Omental fat pad (tissue), 4 donors: Measurements from ENCODE around the gene RPL38. TPM values are rescaled to one million over a fixed set of nuclear protein-coding genes. Genes with fewer than 3 reads are reported as not detected.

ENCODE experiments used
- ATAC-seq: fragments of 150-250 bp; one replicate; pipeline ENCODE4 v1.9.1; 2016; ENCODE audit warnings: mild to moderate bottlenecking, moderate library complexity; ENCODE audit not compliant: low FRiP score
- DNase-seq: peaks from one replicate; pipeline ENCODE4 v3.0.0-alpha.2; 2019; ENCODE audit warnings: low spot score
- CTCF ChIP-seq, 3 donors: fragments of 450-650 bp; IDR thresholded peaks; one replicate each; pipeline ENCODE4 v1.5.1; 2016 to 2017; ENCODE audit warnings: antibody characterized with exemption in 3 of 3, mild to moderate bottlenecking in 3 of 3, moderate library complexity in 2 of 3
- total RNA-seq, 4 donors: library from RNA; depleted of rRNA; stranded (reverse); fragments of >200 nt; gene quantifications; one replicate each; pipeline ENCODE4 v1.1.0, GENCODE V29; 2016

RPL38 gene
- total RNA-seq, 4 donors from 2014 or later, result 333 to 392 (median 362) TPM

- no peak for DNase-seq
- ATAC-seq, result no peak
- TF ChIP-seq CTCF (IDR thresholded peaks at IDR 0.05), result no peak
Observed at GRCh38 chr17:74218436-74218835, 15.0 kb downstream of the RPL38 start.

GRCh38 chr17:74219576-74220133 lies 16.2 kb downstream of the RPL38 start:
- DNase-seq, result no peak
- no peak for TF ChIP-seq CTCF (IDR thresholded peaks at IDR 0.05)
- no peak for ATAC-seq

- TF ChIP-seq CTCF (IDR thresholded peaks at IDR 0.05), result no peak
- DNase-seq (no peak), ATAC-seq (no peak)
Observed at GRCh38 chr17:74220219-74220618, 16.7 kb downstream of the RPL38 start.

GRCh38 chr17:74220946-74221818 lies 17.7 kb downstream of the RPL38 start:
- no peak for TF ChIP-seq CTCF (IDR thresholded peaks at IDR 0.05)
- ATAC-seq (no peak), DNase-seq (no peak)

GRCh38 chr17:74222399-74222798 lies 18.9 kb downstream of the RPL38 start:
- DNase-seq (no peak), ATAC-seq (no peak)
- no peak for TF ChIP-seq CTCF (IDR thresholded peaks at IDR 0.05)

- no peak for DNase-seq
- no peak for ATAC-seq
- no peak for TF ChIP-seq CTCF (IDR thresholded peaks at IDR 0.05)
Observed at GRCh38 chr17:74223901-74224300, 20.4 kb downstream of the RPL38 start.
